ENCODE measurements around the gene NR3C2.

GRCh38 chr4:148263127-148263526, 179.1 kb downstream of the NR3C2 start:
- TF ChIP-seq CTCF (IDR thresholded peaks at IDR 0.05) (no peak), EP300 (IDR thresholded peaks at IDR 0.05) (no peak)

All from tibial nerve (tissue), 4 donors.